ENCODE results near the gene SNED1.

Gene SNED1

GRCh38 chr2:241088791-241089732 is 90.6 kb downstream of the SNED1 start:
- TF ChIP-seq TAF1 (IDR thresholded peaks at IDR 0.05; ENCODE audit: borderline replicate concordance, insufficient read depth, low read length) (no peak), SIN3A (IDR thresholded peaks at IDR 0.05; ENCODE audit: borderline replicate concordance, insufficient read depth, low read length) (no peak), FOXP2 (optimal IDR thresholded peaks at IDR 0.05; ENCODE audit: borderline replicate concordance, extremely low read depth, extremely low read length, insufficient read depth) (no peak), POLR2AphosphoS5 (IDR thresholded peaks at IDR 0.05; ENCODE audit: low read depth, low read length) (no peak)
- TF ChIP-seq, protein P1, sequence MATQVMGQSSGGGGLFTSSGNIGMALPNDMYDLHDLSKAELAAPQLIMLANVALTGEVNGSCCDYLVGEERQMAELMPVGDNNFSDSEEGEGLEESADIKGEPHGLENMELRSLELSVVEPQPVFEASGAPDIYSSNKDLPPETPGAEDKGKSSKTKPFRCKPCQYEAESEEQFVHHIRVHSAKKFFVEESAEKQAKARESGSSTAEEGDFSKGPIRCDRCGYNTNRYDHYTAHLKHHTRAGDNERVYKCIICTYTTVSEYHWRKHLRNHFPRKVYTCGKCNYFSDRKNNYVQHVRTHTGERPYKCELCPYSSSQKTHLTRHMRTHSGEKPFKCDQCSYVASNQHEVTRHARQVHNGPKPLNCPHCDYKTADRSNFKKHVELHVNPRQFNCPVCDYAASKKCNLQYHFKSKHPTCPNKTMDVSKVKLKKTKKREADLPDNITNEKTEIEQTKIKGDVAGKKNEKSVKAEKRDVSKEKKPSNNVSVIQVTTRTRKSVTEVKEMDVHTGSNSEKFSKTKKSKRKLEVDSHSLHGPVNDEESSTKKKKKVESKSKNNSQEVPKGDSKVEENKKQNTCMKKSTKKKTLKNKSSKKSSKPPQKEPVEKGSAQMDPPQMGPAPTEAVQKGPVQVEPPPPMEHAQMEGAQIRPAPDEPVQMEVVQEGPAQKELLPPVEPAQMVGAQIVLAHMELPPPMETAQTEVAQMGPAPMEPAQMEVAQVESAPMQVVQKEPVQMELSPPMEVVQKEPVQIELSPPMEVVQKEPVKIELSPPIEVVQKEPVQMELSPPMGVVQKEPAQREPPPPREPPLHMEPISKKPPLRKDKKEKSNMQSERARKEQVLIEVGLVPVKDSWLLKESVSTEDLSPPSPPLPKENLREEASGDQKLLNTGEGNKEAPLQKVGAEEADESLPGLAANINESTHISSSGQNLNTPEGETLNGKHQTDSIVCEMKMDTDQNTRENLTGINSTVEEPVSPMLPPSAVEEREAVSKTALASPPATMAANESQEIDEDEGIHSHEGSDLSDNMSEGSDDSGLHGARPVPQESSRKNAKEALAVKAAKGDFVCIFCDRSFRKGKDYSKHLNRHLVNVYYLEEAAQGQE (IDR thresholded peaks at IDR 0.05; ENCODE audit: insufficient read depth in 1 of 2, low read depth in 2 of 2, low read length in 2 of 2) = no peak

GRCh38 chr2:241091201-241091600 is 92.8 kb downstream of the SNED1 start:
- TF ChIP-seq POLR2AphosphoS5 (IDR thresholded peaks at IDR 0.05; ENCODE audit: low read depth, low read length) = no peak
- TF ChIP-seq, protein P1 (IDR thresholded peaks at IDR 0.05; ENCODE audit: insufficient read depth in 1 of 2, low read depth in 2 of 2, low read length in 2 of 2) = no peak
- no peak for TF ChIP-seq TAF1 (IDR thresholded peaks at IDR 0.05; ENCODE audit: borderline replicate concordance, insufficient read depth, low read length)
- TF ChIP-seq SIN3A (IDR thresholded peaks at IDR 0.05; ENCODE audit: borderline replicate concordance, insufficient read depth, low read length) = no peak
- no peak for TF ChIP-seq FOXP2 (optimal IDR thresholded peaks at IDR 0.05; ENCODE audit: borderline replicate concordance, extremely low read depth, extremely low read length, insufficient read depth)

DNA sequence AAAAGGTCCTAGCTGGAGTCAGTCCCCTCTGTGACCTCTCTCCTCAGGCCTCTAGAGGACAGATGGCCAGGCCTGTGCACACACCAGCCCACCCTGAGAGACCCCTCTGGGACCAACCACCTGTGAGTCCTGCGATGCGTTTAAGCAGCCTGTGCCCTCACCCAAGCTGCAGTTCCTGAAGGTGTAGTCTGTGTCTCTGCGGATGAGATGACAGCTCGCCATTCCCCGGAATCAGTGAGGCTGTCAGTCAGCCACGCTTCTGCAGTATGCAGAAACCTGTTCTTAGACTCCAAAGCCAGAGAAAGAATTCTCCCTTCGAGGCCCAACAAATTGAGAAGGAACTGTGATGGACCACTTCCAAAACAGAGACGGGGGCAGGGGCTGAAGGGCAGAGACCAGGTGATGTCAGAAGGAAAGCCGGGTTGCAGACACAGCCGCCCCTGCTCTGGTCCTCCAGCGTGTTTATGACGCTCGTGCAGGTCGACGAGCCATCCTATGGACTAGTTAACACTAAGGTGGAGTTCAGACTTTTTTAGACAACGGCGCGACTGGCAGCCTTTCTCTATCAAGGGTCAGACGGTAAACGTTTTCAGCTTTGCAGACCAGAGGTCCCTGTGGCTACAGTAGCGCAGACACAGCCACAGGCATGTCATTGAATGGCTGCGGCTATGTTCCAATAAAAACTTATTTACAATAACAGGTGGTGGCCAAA is 93.5 kb downstream of the SNED1 start:
- TF ChIP-seq SIN3A (IDR thresholded peaks at IDR 0.05; ENCODE audit: borderline replicate concordance, insufficient read depth, low read length) = no peak

DNA sequence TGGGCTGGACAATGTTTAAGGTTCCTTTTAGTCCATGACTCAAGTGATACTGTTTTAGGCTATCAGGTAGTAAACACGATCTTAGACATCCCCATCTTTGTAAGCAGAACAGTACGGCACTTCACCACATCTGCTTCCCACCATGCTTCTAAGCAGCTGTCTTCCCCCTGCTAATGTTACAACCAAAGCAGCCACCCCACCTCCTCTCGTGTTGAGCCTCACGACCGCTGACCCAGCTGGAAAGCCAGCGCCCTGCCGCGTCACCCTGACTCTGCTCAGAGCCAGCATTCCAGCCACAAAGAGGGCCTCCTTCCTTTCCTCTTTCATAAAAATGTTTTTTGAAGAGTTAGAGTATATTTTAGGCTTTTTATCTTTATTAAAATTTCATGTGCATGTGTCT is 94.3 kb downstream of the SNED1 start:
- no peak for TF ChIP-seq SIN3A (IDR thresholded peaks at IDR 0.05; ENCODE audit: borderline replicate concordance, insufficient read depth, low read length)
- no peak for TF ChIP-seq POLR2AphosphoS5 (IDR thresholded peaks at IDR 0.05; ENCODE audit: low read depth, low read length)
- no peak for TF ChIP-seq TAF1 (IDR thresholded peaks at IDR 0.05; ENCODE audit: borderline replicate concordance, insufficient read depth, low read length)
- TF ChIP-seq, protein P1 (IDR thresholded peaks at IDR 0.05; ENCODE audit: insufficient read depth in 1 of 2, low read depth in 2 of 2, low read length in 2 of 2) = no peak
- TF ChIP-seq FOXP2 (optimal IDR thresholded peaks at IDR 0.05; ENCODE audit: borderline replicate concordance, extremely low read depth, extremely low read length, insufficient read depth) = no peak

- TF ChIP-seq SIN3A (IDR thresholded peaks at IDR 0.05; ENCODE audit: borderline replicate concordance, insufficient read depth, low read length) (no peak), POLR2AphosphoS5 (IDR thresholded peaks at IDR 0.05; ENCODE audit: low read depth, low read length) (no peak), FOXP2 (optimal IDR thresholded peaks at IDR 0.05; ENCODE audit: borderline replicate concordance, extremely low read depth, extremely low read length, insufficient read depth) (no peak), TAF1 (IDR thresholded peaks at IDR 0.05; ENCODE audit: borderline replicate concordance, insufficient read depth, low read length) (no peak)
- TF ChIP-seq, protein P1 (IDR thresholded peaks at IDR 0.05; ENCODE audit: insufficient read depth in 1 of 2, low read depth in 2 of 2, low read length in 2 of 2) = no peak
These were observed 95.8 kb downstream of the SNED1 start for GRCh38 chr2:241094172-241094571.
